Stimulated activated CD4-positive, alpha-beta T cell treated with anti-CD3 and anti-CD28 coated beads, Interleukin-1b, Interleukin-23, amount 100 ng/mL, for 1 hour (primary cell): ENCODE results near the gene BRSK2.

Experiments used
- DNase-seq, 2 donors: peaks; one replicate each; pipeline ENCODE4 v3.0.0-alpha.2; 2020; ENCODE audit warnings: low read depth in 2 of 2

The BRSK2 gene

GRCh38 chr11:1437500-1437899 lies 47.8 kb downstream of the BRSK2 start:
- DNase-seq, result no peak

- DNase-seq, result no peak
Observed at GRCh38 chr11:1438261-1438966, 48.7 kb downstream of the BRSK2 start.

GRCh38 chr11:1438967-1439330 lies 49.2 kb downstream of the BRSK2 start:
- no peak for DNase-seq

- no peak for DNase-seq
Observed at GRCh38 chr11:1439341-1439740, 49.6 kb downstream of the BRSK2 start.

- no peak for DNase-seq
Observed at GRCh38 chr11:1440066-1440465, 50.3 kb downstream of the BRSK2 start.

GRCh38 chr11:1440496-1440895 lies 50.8 kb downstream of the BRSK2 start:
- no peak for DNase-seq

- DNase-seq, result no peak
Observed at GRCh38 chr11:1442163-1442562, 52.4 kb downstream of the BRSK2 start.

- no peak for DNase-seq
Observed at GRCh38 chr11:1442807-1443366, 53.2 kb downstream of the BRSK2 start.

- no peak for DNase-seq
Observed at GRCh38 chr11:1443737-1444136, 54.0 kb downstream of the BRSK2 start.

GRCh38 chr11:1444321-1444720 lies 54.6 kb downstream of the BRSK2 start:
- DNase-seq, result no peak

- no peak for DNase-seq
Observed at GRCh38 chr11:1444823-1445422, 55.2 kb downstream of the BRSK2 start.

GRCh38 chr11:1445741-1446445 lies 56.2 kb downstream of the BRSK2 start:
- no peak for DNase-seq

- DNase-seq, result no peak
Observed at GRCh38 chr11:1446623-1447022, 56.9 kb downstream of the BRSK2 start.

- no peak for DNase-seq
Observed at GRCh38 chr11:1447845-1448825, 58.4 kb downstream of the BRSK2 start.

- no peak for DNase-seq
Observed at GRCh38 chr11:1448882-1449281, 59.1 kb downstream of the BRSK2 start.

GRCh38 chr11:1449490-1450243 lies 59.9 kb downstream of the BRSK2 start:
- DNase-seq, result no peak

GRCh38 chr11:1450344-1450875 lies 60.7 kb downstream of the BRSK2 start:
- DNase-seq, result no peak

- no peak for DNase-seq
Observed at GRCh38 chr11:1450949-1451710, 61.4 kb downstream of the BRSK2 start.

- no peak for DNase-seq
Observed at GRCh38 chr11:1451781-1452470, 62.2 kb downstream of the BRSK2 start.
